ENCODE measurements around the gene DUSP9.

DUSP9 gene

GRCh38 chrX:153601511-153602110 lies 45.4 kb upstream of the DUSP9 start:
- H3K36me3 ChIP-seq (ENCODE audit: control insufficient read depth in 2 of 2, insufficient read depth in 1 of 2, low read length in 2 of 2): peaks cover 0 to 3% of the 10 kb centered on the region in 2 experiments; a peak in 1 of 3 replicates
- no peak for TF ChIP-seq HIC1 (tag by site-specific recombination; IDR thresholded peaks at IDR 0.05)
- TF ChIP-seq, protein P1, sequence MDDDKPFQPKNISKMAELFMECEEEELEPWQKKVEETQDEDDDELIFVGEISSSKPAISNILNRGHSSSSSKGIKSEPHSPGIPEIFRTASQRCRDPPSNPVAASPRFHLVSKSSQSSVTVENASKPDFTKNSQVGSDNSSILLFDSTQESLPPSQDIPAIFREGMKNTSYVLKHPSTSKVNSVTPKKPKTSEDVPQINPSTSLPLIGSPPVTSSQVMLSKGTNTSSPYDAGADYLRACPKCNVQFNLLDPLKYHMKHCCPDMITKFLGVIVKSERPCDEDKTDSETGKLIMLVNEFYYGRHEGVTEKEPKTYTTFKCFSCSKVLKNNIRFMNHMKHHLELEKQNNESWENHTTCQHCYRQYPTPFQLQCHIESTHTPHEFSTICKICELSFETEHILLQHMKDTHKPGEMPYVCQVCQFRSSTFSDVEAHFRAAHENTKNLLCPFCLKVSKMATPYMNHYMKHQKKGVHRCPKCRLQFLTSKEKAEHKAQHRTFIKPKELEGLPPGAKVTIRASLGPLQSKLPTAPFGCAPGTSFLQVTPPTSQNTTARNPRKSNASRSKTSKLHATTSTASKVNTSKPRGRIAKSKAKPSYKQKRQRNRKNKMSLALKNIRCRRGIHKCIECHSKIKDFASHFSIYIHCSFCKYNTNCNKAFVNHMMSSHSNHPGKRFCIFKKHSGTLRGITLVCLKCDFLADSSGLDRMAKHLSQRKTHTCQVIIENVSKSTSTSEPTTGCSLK (tag by site-specific recombination; IDR thresholded peaks at IDR 0.05): no peak
- TF ChIP-seq ZNF791 (tag by site-specific recombination; IDR thresholded peaks at IDR 0.05): no peak
- TF ChIP-seq ZBTB1 (tag by site-specific recombination; IDR thresholded peaks at IDR 0.05): no peak
- no peak for TF ChIP-seq GLIS2 (tag by site-specific recombination; IDR thresholded peaks at IDR 0.05)
- no peak for TF ChIP-seq ZNF664 (tag by site-specific recombination; IDR thresholded peaks at IDR 0.05)
- TF ChIP-seq, protein P2, sequence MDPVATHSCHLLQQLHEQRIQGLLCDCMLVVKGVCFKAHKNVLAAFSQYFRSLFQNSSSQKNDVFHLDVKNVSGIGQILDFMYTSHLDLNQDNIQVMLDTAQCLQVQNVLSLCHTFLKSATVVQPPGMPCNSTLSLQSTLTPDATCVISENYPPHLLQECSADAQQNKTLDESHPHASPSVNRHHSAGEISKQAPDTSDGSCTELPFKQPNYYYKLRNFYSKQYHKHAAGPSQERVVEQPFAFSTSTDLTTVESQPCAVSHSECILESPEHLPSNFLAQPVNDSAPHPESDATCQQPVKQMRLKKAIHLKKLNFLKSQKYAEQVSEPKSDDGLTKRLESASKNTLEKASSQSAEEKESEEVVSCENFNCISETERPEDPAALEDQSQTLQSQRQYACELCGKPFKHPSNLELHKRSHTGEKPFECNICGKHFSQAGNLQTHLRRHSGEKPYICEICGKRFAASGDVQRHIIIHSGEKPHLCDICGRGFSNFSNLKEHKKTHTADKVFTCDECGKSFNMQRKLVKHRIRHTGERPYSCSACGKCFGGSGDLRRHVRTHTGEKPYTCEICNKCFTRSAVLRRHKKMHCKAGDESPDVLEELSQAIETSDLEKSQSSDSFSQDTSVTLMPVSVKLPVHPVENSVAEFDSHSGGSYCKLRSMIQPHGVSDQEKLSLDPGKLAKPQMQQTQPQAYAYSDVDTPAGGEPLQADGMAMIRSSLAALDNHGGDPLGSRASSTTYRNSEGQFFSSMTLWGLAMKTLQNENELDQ (tag by site-specific recombination; IDR thresholded peaks at IDR 0.05; ENCODE audit: low read depth): no peak
- no peak for TF ChIP-seq ZNF394 (tag by site-specific recombination; IDR thresholded peaks at IDR 0.05; ENCODE audit: borderline replicate concordance)
- no peak for TF ChIP-seq ZNF335 (tag by site-specific recombination; conservative IDR thresholded peaks at IDR 0.05)
- no peaks in the 10 kb centered on the region for H3K9me3 ChIP-seq (ENCODE audit: control insufficient read depth, insufficient read depth, low read depth, low read length)
- H3K4me3 ChIP-seq (ENCODE audit: low read depth, low read length): no peak overlapping the region
- no peak overlapping the region for H3K27ac ChIP-seq (ENCODE audit: extremely low read depth, low read depth, low read length)
- no peaks in the 10 kb centered on the region for H3K4me1 ChIP-seq (ENCODE audit: control insufficient read depth, insufficient read depth, low read length)
- ChIA-PET POLR2A (no interaction called here), CTCF (interaction anchor here (0.9 to 2.5 kb wide), 3 partner anchors 8 to 66 kb away, joined by 3 to 20 read pairs (median 5); no protein-coding TSS in a partner anchor)

DNA sequence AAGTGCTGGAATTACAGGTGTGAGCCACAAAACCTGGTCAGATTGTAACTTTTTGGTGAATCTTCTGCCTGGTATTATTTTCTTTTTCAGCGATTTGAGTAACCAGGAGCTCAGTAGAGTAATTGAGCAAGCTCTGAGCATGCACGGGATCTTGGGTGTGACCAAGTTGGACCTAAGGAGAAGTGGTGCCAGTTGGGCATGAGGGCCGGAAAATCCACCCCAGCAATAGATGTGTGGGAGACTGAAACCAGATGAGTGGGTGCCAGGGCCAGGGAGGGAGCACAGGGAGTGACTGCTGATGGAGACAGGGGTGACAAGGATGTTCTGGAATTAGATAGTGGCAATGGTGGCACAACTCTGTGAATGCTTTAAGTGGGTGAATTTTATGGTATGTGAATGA lies 44.4 kb upstream of the DUSP9 start:
- H3K9me3 ChIP-seq (ENCODE audit: control insufficient read depth, insufficient read depth, low read depth, low read length): no peaks in the 10 kb centered on the region
- H3K36me3 ChIP-seq (ENCODE audit: control insufficient read depth in 2 of 2, insufficient read depth in 1 of 2, low read length in 2 of 2): no peaks in the 10 kb centered on the region
- H3K4me1 ChIP-seq (ENCODE audit: control insufficient read depth, insufficient read depth, low read length): no peaks in the 10 kb centered on the region
- ChIA-PET POLR2A (no interaction called here), CTCF (interaction anchor here (0.7 to 1.0 kb wide), 2 partner anchors 9 to 67 kb away, joined by 3 to 5 read pairs; no protein-coding TSS in a partner anchor)
- no peak overlapping the region for H3K27ac ChIP-seq (ENCODE audit: extremely low read depth, low read depth, low read length)
- no peak for TF ChIP-seq PRDM1 (tag by site-specific recombination; IDR thresholded peaks at IDR 0.05)
- TF ChIP-seq TRIM28 (IDR thresholded peaks at IDR 0.05; ENCODE audit: borderline replicate concordance, low read length): no peak
- no peak for TF ChIP-seq ZNF37A (tag by site-specific recombination; IDR thresholded peaks at IDR 0.05)
- TF ChIP-seq ZNF10 (tag by site-specific recombination; IDR thresholded peaks at IDR 0.05): no peak
- TF ChIP-seq AEBP2 (tag by site-specific recombination; IDR thresholded peaks at IDR 0.05; ENCODE audit: borderline replicate concordance): no peak
- TF ChIP-seq ZNF175 (tag by site-specific recombination; IDR thresholded peaks at IDR 0.05): no peak
- no peak for TF ChIP-seq KLF8 (tag by site-specific recombination; IDR thresholded peaks at IDR 0.05)
- TF ChIP-seq ZNF132 (tag by site-specific recombination; IDR thresholded peaks at IDR 0.05; ENCODE audit: borderline replicate concordance): no peak
- no peak for TF ChIP-seq PRDM6 (tag by site-specific recombination; IDR thresholded peaks at IDR 0.05)
- no peak for TF ChIP-seq ZFP69B (tag by site-specific recombination; IDR thresholded peaks at IDR 0.05)
- no peak overlapping the region for H3K4me3 ChIP-seq (ENCODE audit: low read depth, low read length)

Data from HEK293 (cell line).